HG03066 (cell line): Measurements from ENCODE around the gene MOSPD3.

ENCODE experiments used
- ATAC-seq: cut with Tn5 transposase; IDR thresholded peaks from one replicate; pipeline ENCODE4 v1.9.1; 2021; ENCODE audit warnings: low read depth; ENCODE audit not compliant: unreplicated experiment

Gene MOSPD3

GRCh38 chr7:100621554-100621953, 9.2 kb downstream of the MOSPD3 start:
- ATAC-seq: no peak

GRCh38 chr7:100623951-100624824, 11.8 kb downstream of the MOSPD3 start:
- ATAC-seq: no peak

- no peak for ATAC-seq
Observed at GRCh38 chr7:100626055-100626454, 13.7 kb downstream of the MOSPD3 start.

- peak; percentile 70 for ATAC-seq
Observed at GRCh38 chr7:100626530-100627237, 14.3 kb downstream of the MOSPD3 start.

- ATAC-seq: no peak
Observed at GRCh38 chr7:100627238-100627549, 14.9 kb downstream of the MOSPD3 start.

- ATAC-seq: no peak
Observed at GRCh38 chr7:100629117-100629716, 16.9 kb downstream of the MOSPD3 start.

GRCh38 chr7:100630066-100630465, 17.7 kb downstream of the MOSPD3 start:
- no peak for ATAC-seq

GRCh38 chr7:100632951-100633717, 20.8 kb downstream of the MOSPD3 start:
- ATAC-seq: no peak

- no peak for ATAC-seq
Observed at GRCh38 chr7:100639995-100640516, 27.7 kb downstream of the MOSPD3 start.

GRCh38 chr7:100640517-100641440, 28.4 kb downstream of the MOSPD3 start:
- no peak for ATAC-seq

GRCh38 chr7:100641463-100641859, 29.1 kb downstream of the MOSPD3 start, which contains the start of gene TFR2:
TFR2 (minus strand) TSS chr7:100641552; CDS start chr7:100641509, 43 bp downstream.
- ATAC-seq: no peak

- ATAC-seq: no peak
Observed at GRCh38 chr7:100641860-100642533, 29.7 kb downstream of the MOSPD3 start.

GRCh38 chr7:100642534-100642907, 30.2 kb downstream of the MOSPD3 start:
- no peak for ATAC-seq

GRCh38 chr7:100649826-100650565, 37.7 kb downstream of the MOSPD3 start:
- ATAC-seq: no peak

GRCh38 chr7:100654908-100655831, 42.8 kb downstream of the MOSPD3 start:
- no peak for ATAC-seq

- no peak for ATAC-seq
Observed at GRCh38 chr7:100655908-100656674, 43.8 kb downstream of the MOSPD3 start, which contains the start of gene ACTL6B. ACTL6B (minus strand) TSS chr7:100656448; CDS start chr7:100656354, 94 bp downstream.
